GM06990 (cell line): ENCODE measurements around the gene DLX3.

Experiments
- DNase-seq: peaks from one replicate; pipeline ENCODE4 v3.0.0-alpha.2; 2011; ENCODE audit not compliant: insufficient read length; ENCODE audit errors: extremely low read depth
- H3K27me3 ChIP-seq: replicated peaks from 2 replicates; pipeline ENCODE4 v1.6.0; 2011; ENCODE audit warnings: low read length; ENCODE audit not compliant: control insufficient read depth, insufficient read depth
- H3K36me3 ChIP-seq: 2 replicates; pipeline ENCODE4 v1.5.1; 2011; ENCODE audit warnings: low read length; ENCODE audit not compliant: control insufficient read depth, insufficient read depth
- H3K4me3 ChIP-seq: replicated peaks from 2 replicates; pipeline ENCODE4 v1.5.1; 2011; ENCODE audit warnings: low read depth, mild to moderate bottlenecking, control low read depth, low read length
- CTCF ChIP-seq: IDR thresholded peaks from 2 replicates; pipeline ENCODE4 v1.5.1; 2011; ENCODE audit warnings: low read length, control low read depth, mild to moderate bottlenecking, inconsistent platforms; ENCODE audit not compliant: insufficient read depth, poor library complexity, severe bottlenecking

DLX3 gene

GRCh38 chr17:49946964-49947584 lies 48.0 kb downstream of the DLX3 start:
- DNase-seq, result no peak
- Histone ChIP-seq H3K27me3 (peaks cover 6% of the 10 kb centered on the region), H3K4me3 (no peak overlapping the region), H3K36me3 (no peaks in the 10 kb centered on the region)
- no peak for TF ChIP-seq CTCF

GRCh38 chr17:49946208-49946607 lies 48.8 kb downstream of the DLX3 start:
- TF ChIP-seq CTCF, result no peak
- Histone ChIP-seq H3K4me3 (no peak overlapping the region), H3K36me3 (no peaks in the 10 kb centered on the region), H3K27me3 (peaks cover 6% of the 10 kb centered on the region)
- no peak for DNase-seq

- no peak for TF ChIP-seq CTCF
- H3K27me3 ChIP-seq, result peaks cover 9% of the 10 kb centered on the region
- no peaks in the 10 kb centered on the region for H3K36me3 ChIP-seq
- DNase-seq, result no peak
- H3K4me3 ChIP-seq, result no peak overlapping the region
These were observed 50.7 kb downstream of the DLX3 start for GRCh38 chr17:49944273-49944870.

GRCh38 chr17:49942947-49943346 lies 52.1 kb downstream of the DLX3 start:
- Histone ChIP-seq H3K36me3 (no peaks in the 10 kb centered on the region), H3K27me3 (peaks cover 6% of the 10 kb centered on the region), H3K4me3 (no peak overlapping the region)
- DNase-seq, result no peak
- TF ChIP-seq CTCF, result no peak

- Histone ChIP-seq H3K4me3 (no peak overlapping the region), H3K27me3 (peaks cover 4% of the 10 kb centered on the region), H3K36me3 (no peaks in the 10 kb centered on the region)
- no peak for TF ChIP-seq CTCF
- no peak for DNase-seq
These were observed 53.6 kb downstream of the DLX3 start for GRCh38 chr17:49941427-49941826.
